GM12864 (cell line): ENCODE results near the gene ZNF692.

ENCODE experiments used
- DNase-seq: peaks from one replicate; pipeline ENCODE4 v3.0.0-alpha.2; 2011; ENCODE audit warnings: low read depth
- H3K4me3 ChIP-seq: 2 replicates; pipeline ENCODE4 v1.5.1; 2011; ENCODE audit warnings: mild to moderate bottlenecking, low read depth, low read length, control low read depth
- TF ChIP-seq, protein P1 (sequence below): IDR thresholded peaks from 2 replicates; pipeline ENCODE4 v1.5.1; 2011; ENCODE audit warnings: low read depth, mild to moderate bottlenecking, moderate library complexity, low read length, control low read depth, inconsistent platforms; ENCODE audit errors: missing control alignments

Gene ZNF692

DNA sequence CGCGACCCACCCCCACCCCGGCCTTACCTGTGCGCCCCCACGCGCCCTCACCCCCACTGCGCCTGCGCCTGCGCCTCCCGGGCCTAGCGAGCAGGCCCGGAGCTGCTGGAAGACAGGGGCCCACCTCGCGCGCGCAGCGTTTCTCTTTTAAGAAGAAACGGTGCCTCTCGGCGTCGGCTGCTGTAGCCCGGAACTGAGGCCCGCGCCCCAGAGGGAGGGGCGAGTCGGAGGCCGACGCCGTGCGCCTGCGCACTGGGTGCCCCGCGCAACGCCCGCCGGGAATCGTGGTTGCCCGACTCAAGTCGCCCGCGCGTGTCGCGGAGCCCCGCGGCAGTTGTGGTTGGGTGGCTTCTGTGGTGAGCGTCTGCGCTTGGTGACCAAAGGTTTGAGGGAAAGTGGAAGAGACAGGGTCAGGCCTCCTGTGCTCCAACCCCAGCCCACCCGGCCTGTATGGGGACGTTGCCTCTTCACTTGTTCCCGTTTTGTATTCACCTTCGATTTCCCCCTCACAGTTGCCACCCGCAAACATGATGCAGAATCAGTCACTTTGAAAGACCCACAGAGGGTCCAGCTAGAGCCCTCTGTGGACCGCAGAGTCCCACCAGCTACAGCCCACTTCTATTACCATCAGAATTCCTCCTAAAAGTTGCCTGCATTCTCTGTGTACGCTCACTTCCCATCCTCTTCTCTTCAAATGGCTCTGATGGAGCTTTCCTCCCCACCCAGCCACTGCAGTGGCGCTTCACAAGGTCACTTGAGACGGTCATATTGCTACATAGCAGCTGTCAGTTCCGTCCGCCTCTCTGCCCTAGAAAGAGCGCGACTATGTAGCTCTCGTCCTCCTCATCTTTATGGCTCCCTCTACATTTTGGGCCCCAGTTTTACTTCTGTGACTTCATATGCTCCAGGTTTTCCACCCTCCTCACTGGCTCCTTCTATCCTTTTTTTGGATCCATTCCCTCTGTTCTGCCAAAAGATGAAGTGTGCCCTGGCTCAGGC lies at the start of gene ZNF692:
Gene ZNF692 (minus strand): TSS at position 195 of the 999 bp plus-strand sequence. CDS start 776 bp downstream, outside the sequence.
- peak within 1 kb of the TSS; percentile 90 for H3K4me3 ChIP-seq
- peak; percentile 92 for DNase-seq
- TF ChIP-seq, protein P1, sequence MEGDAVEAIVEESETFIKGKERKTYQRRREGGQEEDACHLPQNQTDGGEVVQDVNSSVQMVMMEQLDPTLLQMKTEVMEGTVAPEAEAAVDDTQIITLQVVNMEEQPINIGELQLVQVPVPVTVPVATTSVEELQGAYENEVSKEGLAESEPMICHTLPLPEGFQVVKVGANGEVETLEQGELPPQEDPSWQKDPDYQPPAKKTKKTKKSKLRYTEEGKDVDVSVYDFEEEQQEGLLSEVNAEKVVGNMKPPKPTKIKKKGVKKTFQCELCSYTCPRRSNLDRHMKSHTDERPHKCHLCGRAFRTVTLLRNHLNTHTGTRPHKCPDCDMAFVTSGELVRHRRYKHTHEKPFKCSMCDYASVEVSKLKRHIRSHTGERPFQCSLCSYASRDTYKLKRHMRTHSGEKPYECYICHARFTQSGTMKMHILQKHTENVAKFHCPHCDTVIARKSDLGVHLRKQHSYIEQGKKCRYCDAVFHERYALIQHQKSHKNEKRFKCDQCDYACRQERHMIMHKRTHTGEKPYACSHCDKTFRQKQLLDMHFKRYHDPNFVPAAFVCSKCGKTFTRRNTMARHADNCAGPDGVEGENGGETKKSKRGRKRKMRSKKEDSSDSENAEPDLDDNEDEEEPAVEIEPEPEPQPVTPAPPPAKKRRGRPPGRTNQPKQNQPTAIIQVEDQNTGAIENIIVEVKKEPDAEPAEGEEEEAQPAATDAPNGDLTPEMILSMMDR = no peak

- TF ChIP-seq, protein P1 = no peak
- DNase-seq = no peak
- H3K4me3 ChIP-seq = peak overlapping the region; percentile 71
Observed at GRCh38 chr1:248906753-248907661, 48.1 kb upstream of the ZNF692 start.

- peak within 1 kb of the TSS; percentile 90 for H3K4me3 ChIP-seq
- peak; percentile 65 for DNase-seq
- TF ChIP-seq, protein P1 = peak; percentile 76
Observed at GRCh38 chr1:248906009-248906752, 47.3 kb upstream of the ZNF692 start, which contains the start of gene PGBD2. PGBD2 (plus strand) TSS chr1:248906235; CDS start chr1:248913863, 7,628 bp downstream.

GRCh38 chr1:248905662-248906008 lies 46.8 kb upstream of the ZNF692 start:
- TF ChIP-seq, protein P1 = no peak
- H3K4me3 ChIP-seq = peak overlapping the region; percentile 90
- DNase-seq = no peak

GRCh38 chr1:248904437-248905216 lies 45.7 kb upstream of the ZNF692 start:
- no peak overlapping the region for H3K4me3 ChIP-seq

More at GRCh38 chr1:248904437-248905216, 45.7 kb upstream of the ZNF692 start:
- TF ChIP-seq, protein P1 = no peak
- DNase-seq = no peak
